ENCODE data around the gene B4GALNT2.
"Not testable (repeated sequence)": the region's sequence is repeated elsewhere in the genome, so short reads cannot be mapped to it uniquely, and the experiment has no call there.

B4GALNT2 gene, protein sequence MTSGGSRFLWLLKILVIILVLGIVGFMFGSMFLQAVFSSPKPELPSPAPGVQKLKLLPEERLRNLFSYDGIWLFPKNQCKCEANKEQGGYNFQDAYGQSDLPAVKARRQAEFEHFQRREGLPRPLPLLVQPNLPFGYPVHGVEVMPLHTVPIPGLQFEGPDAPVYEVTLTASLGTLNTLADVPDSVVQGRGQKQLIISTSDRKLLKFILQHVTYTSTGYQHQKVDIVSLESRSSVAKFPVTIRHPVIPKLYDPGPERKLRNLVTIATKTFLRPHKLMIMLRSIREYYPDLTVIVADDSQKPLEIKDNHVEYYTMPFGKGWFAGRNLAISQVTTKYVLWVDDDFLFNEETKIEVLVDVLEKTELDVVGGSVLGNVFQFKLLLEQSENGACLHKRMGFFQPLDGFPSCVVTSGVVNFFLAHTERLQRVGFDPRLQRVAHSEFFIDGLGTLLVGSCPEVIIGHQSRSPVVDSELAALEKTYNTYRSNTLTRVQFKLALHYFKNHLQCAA

GRCh38 chr17:49132699-49133364 is at the start of gene B4GALNT2:
TSS of gene B4GALNT2 (plus strand) at chr17:49132769. CDS start at chr17:49132793, 24 bp downstream.
- DNase-seq, result no peak

- DNase-seq, result not testable (repeated sequence)
These were observed 47.5 kb upstream of the B4GALNT2 start for GRCh38 chr17:49085046-49085445.

DNA sequence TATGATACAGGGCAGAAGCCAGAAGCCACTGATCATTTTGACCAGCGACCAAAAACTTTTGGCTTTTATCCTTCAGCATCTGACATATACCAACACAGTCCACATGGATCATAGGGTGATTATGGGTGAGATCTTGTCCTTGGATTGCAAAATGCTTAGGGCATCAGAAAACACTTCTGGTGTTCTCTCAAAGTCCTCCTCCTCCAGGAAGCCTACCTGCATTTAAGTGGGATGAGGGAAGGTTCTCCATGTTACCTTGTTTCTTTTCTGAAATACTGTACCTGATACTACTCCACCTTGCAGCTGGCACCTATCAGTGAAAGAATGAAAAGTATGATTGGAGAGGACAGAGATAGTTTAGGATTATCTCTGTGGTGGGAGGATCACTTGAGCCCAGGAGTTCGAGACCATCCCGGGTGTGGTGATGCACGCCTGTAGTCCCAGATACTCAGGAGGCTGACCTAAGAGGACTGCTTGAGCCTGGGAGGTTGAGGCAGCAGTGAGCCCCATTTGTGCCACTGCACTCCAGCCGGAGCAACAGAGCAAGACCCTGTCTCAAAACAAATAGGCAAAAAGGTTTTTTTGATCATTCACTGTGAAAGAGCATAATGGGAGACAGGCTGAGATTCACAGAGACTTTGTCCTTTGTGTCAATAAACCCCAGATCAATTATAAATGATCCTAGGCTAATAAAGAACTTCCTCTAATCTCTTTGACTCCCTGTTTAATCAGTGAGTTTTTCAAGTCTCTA is 46.8 kb upstream of the B4GALNT2 start:
- no peak for DNase-seq

DNA sequence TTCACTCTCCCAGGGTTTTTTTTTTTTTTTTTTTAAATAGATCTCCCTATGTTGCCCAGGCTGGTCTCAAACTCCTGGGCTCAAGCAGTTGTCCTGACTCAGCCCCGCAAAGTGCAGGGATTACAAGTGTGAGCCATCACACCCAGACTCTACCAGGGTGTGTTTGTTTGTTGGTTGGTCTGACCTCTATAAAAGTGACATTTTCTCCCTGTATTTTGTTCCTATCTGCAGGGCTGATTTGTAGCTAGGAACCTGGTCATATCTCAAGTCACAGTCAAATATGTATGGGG is 46.3 kb upstream of the B4GALNT2 start:
- DNase-seq, result no peak

GRCh38 chr17:49086649-49087048 is 45.9 kb upstream of the B4GALNT2 start:
- DNase-seq, result no peak

DNA sequence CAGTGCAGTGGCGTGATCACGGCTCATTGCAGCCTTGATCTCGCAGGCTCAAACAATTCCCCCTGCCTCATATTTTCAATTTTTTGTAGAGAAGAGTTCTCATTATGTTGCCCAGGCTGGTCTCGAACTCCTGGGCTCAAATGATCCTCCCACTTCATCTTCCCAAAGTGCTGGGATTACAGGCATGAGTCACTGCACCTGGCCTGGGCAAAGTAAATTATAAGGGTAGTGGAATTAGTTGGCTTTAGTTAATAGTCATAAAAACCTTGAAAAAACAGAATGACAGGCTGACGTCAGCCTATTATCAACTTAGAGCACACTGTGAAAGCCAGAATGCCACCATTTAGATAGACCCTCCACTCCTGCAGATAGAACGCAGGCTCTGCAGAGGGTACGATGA is 43.5 kb upstream of the B4GALNT2 start:
- no peak for DNase-seq

- no peak for DNase-seq
These were observed 41.5 kb upstream of the B4GALNT2 start for GRCh38 chr17:49090878-49091594.

DNA sequence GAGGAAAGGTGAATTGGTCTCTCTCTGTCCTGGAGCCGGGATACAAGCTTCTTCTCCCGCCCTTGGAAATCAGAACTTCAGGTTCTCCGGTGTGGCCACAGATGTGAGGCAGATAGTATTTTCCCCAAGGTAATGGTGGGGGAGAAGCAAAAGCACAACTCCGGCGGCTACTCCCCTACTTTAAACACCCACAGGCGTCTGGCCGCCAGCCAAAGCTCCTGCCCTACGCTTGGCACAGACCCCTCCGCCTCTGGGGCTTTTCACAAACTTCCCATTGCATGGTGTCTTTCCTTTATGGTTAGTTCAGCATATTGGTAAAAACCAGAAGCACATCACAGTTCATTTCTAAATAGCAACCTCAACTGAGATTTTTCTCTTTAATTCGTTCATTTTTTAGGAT is 39.4 kb upstream of the B4GALNT2 start:
- DNase-seq, result no peak

- no peak for DNase-seq
These were observed 32.0 kb upstream of the B4GALNT2 start for GRCh38 chr17:49100601-49101000.

DNA sequence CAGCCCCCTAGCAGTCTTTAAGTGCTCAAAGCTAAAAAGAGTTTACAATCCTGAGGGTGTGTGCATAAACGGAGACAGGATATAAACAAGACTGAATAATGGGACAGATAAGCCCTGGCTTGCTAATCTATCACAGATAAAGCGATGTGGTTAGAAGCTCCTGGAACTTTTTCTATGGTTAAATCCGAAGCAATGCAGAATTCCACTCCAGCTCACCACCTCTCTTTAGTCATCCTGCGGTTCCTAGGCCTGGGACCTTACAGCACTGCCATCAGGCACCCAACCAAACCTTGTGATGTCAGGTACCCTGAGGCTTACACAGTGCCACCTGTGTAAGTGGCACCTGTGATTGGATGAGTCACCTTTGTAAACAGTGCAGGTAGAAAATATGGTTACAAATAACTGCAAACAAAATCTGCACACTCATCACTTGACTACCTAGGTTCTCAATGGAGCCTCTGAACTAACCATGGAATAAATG is 31.5 kb upstream of the B4GALNT2 start:
- DNase-seq, result no peak

GRCh38 chr17:49103360-49103759 is 29.2 kb upstream of the B4GALNT2 start:
- DNase-seq, result not testable (repeated sequence)

- DNase-seq, result no peak
These were observed 28.0 kb upstream of the B4GALNT2 start for GRCh38 chr17:49104511-49105074.

GRCh38 chr17:49106321-49107210 is 26.0 kb upstream of the B4GALNT2 start:
- DNase-seq, result no peak

GRCh38 chr17:49107211-49107557 is 25.4 kb upstream of the B4GALNT2 start:
- DNase-seq, result no peak

GRCh38 chr17:49108318-49108717 is 24.3 kb upstream of the B4GALNT2 start:
- DNase-seq, result peak in 6 of 14 donors; percentile 0 to 10 (median 4)

DNA sequence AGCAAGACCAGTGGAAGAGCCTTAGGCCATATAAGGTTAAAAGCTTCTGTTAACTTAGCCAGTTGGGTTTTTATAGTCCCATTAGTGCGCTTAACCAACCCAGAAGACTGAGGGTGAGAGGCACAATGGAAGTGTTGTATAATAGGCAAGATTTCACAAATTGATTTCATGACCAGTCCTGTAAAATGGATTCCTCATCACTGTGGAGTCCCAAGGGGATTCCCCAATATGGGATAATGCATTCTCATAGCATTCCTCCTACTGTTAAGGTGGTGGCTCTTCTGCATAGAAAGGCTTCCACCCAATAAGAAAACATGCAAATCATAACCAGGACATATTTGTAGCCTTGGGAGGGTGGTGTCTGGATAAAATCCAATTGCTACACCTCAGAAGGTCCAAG is 22.1 kb upstream of the B4GALNT2 start:
- no peak for DNase-seq

DNA sequence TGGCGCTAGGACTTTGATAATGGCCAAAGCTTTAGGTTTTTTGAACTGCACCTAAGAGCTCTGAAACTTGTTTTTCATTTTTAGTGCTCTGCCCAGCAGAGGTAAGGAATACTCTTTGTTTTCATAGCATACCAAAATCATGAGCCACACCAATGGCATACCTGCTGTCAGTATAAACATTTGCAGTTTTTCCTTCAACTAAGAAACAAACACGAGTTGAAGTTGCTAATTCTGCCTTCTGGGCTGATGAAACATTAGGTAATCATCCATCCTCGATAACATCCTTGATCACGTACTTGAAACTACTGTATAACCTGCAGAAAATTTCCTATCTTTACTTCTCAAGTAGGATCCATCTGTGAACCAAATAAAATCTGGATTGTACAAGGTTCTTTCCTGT is 20.6 kb upstream of the B4GALNT2 start:
- no peak for DNase-seq

- no peak for DNase-seq
These were observed 19.6 kb upstream of the B4GALNT2 start for GRCh38 chr17:49112936-49113335.

- DNase-seq, result no peak
These were observed 17.9 kb upstream of the B4GALNT2 start for GRCh38 chr17:49114703-49115102.

DNA sequence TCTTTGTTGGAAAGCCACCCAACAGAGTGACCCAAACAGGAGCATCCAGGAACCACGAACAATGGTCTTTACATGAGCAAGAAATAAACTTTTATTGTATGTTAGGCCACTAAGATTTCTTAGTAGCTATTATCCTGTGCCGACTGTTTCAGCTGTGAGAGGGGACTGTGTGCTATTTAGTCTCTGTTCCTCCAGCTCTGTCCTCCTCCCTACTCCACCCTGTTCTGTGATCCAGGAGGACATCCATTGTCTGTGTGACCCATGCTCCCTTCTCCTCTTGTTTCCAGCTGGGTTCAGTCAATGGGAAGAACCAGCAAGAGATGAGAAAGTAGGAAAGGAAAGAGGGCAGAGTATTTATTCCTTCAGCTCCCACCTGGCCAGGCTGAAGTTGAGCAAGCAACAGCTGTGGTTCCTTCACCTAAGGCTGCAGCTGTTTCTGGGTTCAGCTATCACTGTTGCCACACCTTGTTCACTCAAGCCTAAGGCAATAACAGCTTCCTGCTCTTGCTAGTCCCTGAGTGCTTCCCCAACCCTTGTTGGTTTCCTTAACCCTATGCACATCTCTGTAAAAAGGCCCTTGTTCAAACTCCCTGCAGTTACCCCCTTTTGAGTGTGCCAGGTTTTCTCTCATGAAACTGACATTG is 14.9 kb upstream of the B4GALNT2 start:
- DNase-seq, result no peak

DNA sequence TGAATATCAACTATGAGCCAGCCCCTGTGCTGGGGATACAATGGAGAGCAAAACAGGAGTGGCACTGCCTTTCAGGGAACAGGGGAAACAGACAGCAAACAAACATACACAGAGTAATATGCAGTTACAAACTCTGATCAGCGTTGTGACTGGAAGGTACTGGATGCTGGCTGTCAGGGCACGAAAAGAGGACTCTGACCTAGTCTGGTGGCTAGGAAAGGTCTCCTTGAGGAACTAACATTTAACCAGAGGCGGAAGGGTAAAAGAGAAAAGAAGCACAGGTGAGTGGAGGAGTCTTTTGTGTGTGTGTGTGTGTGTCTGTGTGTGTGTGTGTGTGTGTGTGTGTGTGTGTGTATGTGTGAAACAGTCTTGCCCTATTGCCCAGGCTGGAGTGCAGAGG is 12.4 kb upstream of the B4GALNT2 start:
- DNase-seq, result no peak

Data from C1 segment of cervical spinal cord (tissue), 14 donors.